OCI-LY7 (cell line): ENCODE measurements around the gene SPDYE6. TPM values are rescaled to one million over a fixed set of nuclear protein-coding genes. Genes with fewer than 3 reads are reported as not detected.

ENCODE experiments used
- BruUV-seq: library from RNA; stranded (reverse); fragments of 400-500 nt; replicated peaks from 2 replicates; lab custom pipeline; 2021; lab: Mats Ljungman, UMichigan
- CTCF ChIA-PET: fragments of 300-600 bp; sonication (Branson Sonifier 250); formaldehyde crosslinking; loops from one replicate; lab custom pipeline; 2022; ENCODE audit warnings: antibody characterized with exemption; ENCODE audit not compliant: unreplicated experiment; lab: Charles Lee
- POLR2A ChIA-PET: fragments of 300-600 bp; sonication (Branson Sonifier 250); formaldehyde crosslinking; loops from one replicate; lab custom pipeline; 2022; ENCODE audit warnings: antibody characterized with exemption; lab: Charles Lee
- DNase-seq: peaks from one replicate; pipeline ENCODE4 v3.0.0-alpha.2; 2015; ENCODE audit warnings: low spot score
- H2AFZ ChIP-seq: fragments of 200-600 bp; sonication (generic), shearing (Covaris generic); 2 replicates; pipeline ENCODE4 v1.6.1; 2014; ENCODE audit warnings: mild to moderate bottlenecking, antibody characterized with exemption, low read length, moderate library complexity
- H3K27ac ChIP-seq: fragments of 200-600 bp; sonication (generic); 2 replicates; pipeline ENCODE4 v1.5.1; 2014; ENCODE audit warnings: mixed run types, low read depth, mild to moderate bottlenecking, moderate library complexity, low read length, inconsistent platforms; ENCODE audit not compliant: poor library complexity, severe bottlenecking
- H3K36me3 ChIP-seq: fragments of 200-600 bp; sonication (generic); 2 replicates; pipeline ENCODE4 v1.6.1; 2014; ENCODE audit warnings: mild to moderate bottlenecking, antibody characterized with exemption, low read length, moderate library complexity, mixed read lengths; ENCODE audit not compliant: insufficient read depth
- H3K4me1 ChIP-seq: fragments of 200-600 bp; sonication (generic); 2 replicates; pipeline ENCODE4 v1.5.1; 2014; ENCODE audit warnings: mild to moderate bottlenecking, low read length; ENCODE audit not compliant: insufficient read depth, poor library complexity, severe bottlenecking
- H3K4me2 ChIP-seq: fragments of 200-600 bp; sonication (generic); 2 replicates; pipeline ENCODE4 v1.6.1; 2014; ENCODE audit warnings: mild to moderate bottlenecking, low read length
- H3K4me3 ChIP-seq: fragments of 200-600 bp; sonication (generic); 2 replicates; pipeline ENCODE4 v1.5.1; 2014; ENCODE audit warnings: mild to moderate bottlenecking, low read depth, low read length; ENCODE audit not compliant: poor library complexity, severe bottlenecking
- H3K79me2 ChIP-seq: fragments of 200-600 bp; sonication (generic); 2 replicates; pipeline ENCODE4 v1.6.1; 2016; ENCODE audit warnings: low read depth, mild to moderate bottlenecking, low read length, moderate library complexity, mixed read lengths; ENCODE audit not compliant: insufficient read depth
- H3K9me2 ChIP-seq: fragments of 200-600 bp; sonication (generic); 2 replicates; pipeline ENCODE4 v1.6.1; 2016; ENCODE audit warnings: mild to moderate bottlenecking, low read length, mixed read lengths; ENCODE audit not compliant: insufficient read depth
- H3K9me3 ChIP-seq: fragments of 200-600 bp; sonication (generic); 2 replicates; pipeline ENCODE4 v1.6.1; 2014; ENCODE audit warnings: mild to moderate bottlenecking, mixed run types, low read length, mixed read lengths
- H4K20me1 ChIP-seq: fragments of 200-600 bp; sonication (generic); 2 replicates; pipeline ENCODE4 v1.6.1; 2014; ENCODE audit warnings: mild to moderate bottlenecking, antibody characterized with exemption, low read length, moderate library complexity, mixed read lengths; ENCODE audit not compliant: insufficient read depth
- EZH2phosphoT487 ChIP-seq: fragments of 200-600 bp; sonication (generic); IDR thresholded peaks from 2 replicates; pipeline ENCODE4 v1.6.1; 2018; ENCODE audit warnings: low read depth, borderline replicate concordance, mild to moderate bottlenecking, mixed run types, antibody characterized with exemption, low read length, moderate library complexity, mixed read lengths
- intact Hi-C: fragments of 100-400 bp; cut with micrococcal nuclease; formaldehyde crosslinking; loops from one replicate; pipeline ENCODE4 v1.10.0; 2022; ENCODE audit not compliant: unreplicated experiment
- total RNA-seq, 2 experiments: library from RNA; depleted of rRNA in 1 of 2; stranded (reverse); fragments of >200 nt in 1 of 2; shearing (Covaris generic) in 1 of 2; gene quantifications; 2 replicates each; pipeline ENCODE4 v1.2.3, GENCODE V29; 2014 to 2022
- TF ChIP-seq, protein P1 (sequence below): fragments of 200-600 bp; sonication (generic); conservative IDR thresholded peaks from 2 replicates; pipeline ENCODE4 v1.5.1; 2014; ENCODE audit warnings: mild to moderate bottlenecking, antibody characterized with exemption, low read length, moderate library complexity, mixed read lengths

Gene SPDYE6
- total RNA-seq, 2 experiments from 2014 or later, result not detected

- no peak overlapping the region for H2AFZ ChIP-seq
- peak overlapping the region; percentile 57 for H3K4me3 ChIP-seq
- ChIA-PET POLR2A (interaction anchor here (0.6 to 7.7 kb wide), 9 partner anchors 8 to 449 kb away, joined by 3 to 154 read pairs (median 3); partner anchors contain the start of gene SH2B2), CTCF (interaction anchor here (0.5 to 2.1 kb wide), 3 partner anchors 16 to 584 kb away, joined by 3 to 9 read pairs (median 9); no protein-coding TSS in a partner anchor)
- intact Hi-C loops, result loop anchor here (1.0 to 2.0 kb wide), 2 partner anchors 18 to 138 kb away; no protein-coding TSS in a partner anchor
- peaks cover 8% of the 10 kb centered on the region; the same call in 1 of the 2 replicates for H3K9me3 ChIP-seq
- no peaks in the 10 kb centered on the region for H4K20me1 ChIP-seq
- peak overlapping the region; percentile 84 for H3K4me2 ChIP-seq
- peak; percentile 98 for DNase-seq
- BruUV-seq, result no TSS peak
- TF ChIP-seq, protein P1, sequence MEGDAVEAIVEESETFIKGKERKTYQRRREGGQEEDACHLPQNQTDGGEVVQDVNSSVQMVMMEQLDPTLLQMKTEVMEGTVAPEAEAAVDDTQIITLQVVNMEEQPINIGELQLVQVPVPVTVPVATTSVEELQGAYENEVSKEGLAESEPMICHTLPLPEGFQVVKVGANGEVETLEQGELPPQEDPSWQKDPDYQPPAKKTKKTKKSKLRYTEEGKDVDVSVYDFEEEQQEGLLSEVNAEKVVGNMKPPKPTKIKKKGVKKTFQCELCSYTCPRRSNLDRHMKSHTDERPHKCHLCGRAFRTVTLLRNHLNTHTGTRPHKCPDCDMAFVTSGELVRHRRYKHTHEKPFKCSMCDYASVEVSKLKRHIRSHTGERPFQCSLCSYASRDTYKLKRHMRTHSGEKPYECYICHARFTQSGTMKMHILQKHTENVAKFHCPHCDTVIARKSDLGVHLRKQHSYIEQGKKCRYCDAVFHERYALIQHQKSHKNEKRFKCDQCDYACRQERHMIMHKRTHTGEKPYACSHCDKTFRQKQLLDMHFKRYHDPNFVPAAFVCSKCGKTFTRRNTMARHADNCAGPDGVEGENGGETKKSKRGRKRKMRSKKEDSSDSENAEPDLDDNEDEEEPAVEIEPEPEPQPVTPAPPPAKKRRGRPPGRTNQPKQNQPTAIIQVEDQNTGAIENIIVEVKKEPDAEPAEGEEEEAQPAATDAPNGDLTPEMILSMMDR, result no peak
- no peak for TF ChIP-seq EZH2phosphoT487
- peaks cover 92% of the 10 kb centered on the region for H3K4me1 ChIP-seq
- H3K9me2 ChIP-seq, result no peaks in the 10 kb centered on the region
- peaks cover 37% of the 10 kb centered on the region; the same call in 1 of the 2 replicates for H3K79me2 ChIP-seq
- peaks cover 81% of the 10 kb centered on the region for H3K36me3 ChIP-seq
- peak overlapping the region; percentile 98 for H3K27ac ChIP-seq
Observed at GRCh38 chr7:102306916-102307677, 49.1 kb downstream of the SPDYE6 start.

- Histone ChIP-seq H3K36me3 (peaks cover 81% of the 10 kb centered on the region), H3K4me2 (peak overlapping the region; percentile 84), H3K9me3 (peaks cover 8% of the 10 kb centered on the region; the same call in 1 of the 2 replicates), H3K4me3 (peak overlapping the region; percentile 54), H3K4me1 (peaks cover 86% of the 10 kb centered on the region), H3K79me2 (peaks cover 46% of the 10 kb centered on the region; the same call in 1 of the 2 replicates), H3K9me2 (no peaks in the 10 kb centered on the region), H3K27ac (peak overlapping the region; percentile 98), H4K20me1 (no peaks in the 10 kb centered on the region), H2AFZ (no peak overlapping the region)
- BruUV-seq, result TSS peak; percentile 43
- no peak for TF ChIP-seq EZH2phosphoT487
- TF ChIP-seq, protein P1, result no peak
- ChIA-PET POLR2A (interaction anchor here (0.6 to 7.7 kb wide), 6 partner anchors 10 to 692 kb away, joined by 3 to 154 read pairs (median 5); partner anchors contain the start of gene SH2B2), CTCF (interaction anchor here (2.0 to 2.1 kb wide), 2 partner anchors 15 to 18 kb away, joined by 9 read pairs; no protein-coding TSS in a partner anchor)
- intact Hi-C loops, result loop anchor here (2.0 kb wide), 1 partner anchor 139 kb away; no protein-coding TSS in a partner anchor
- peak; percentile 84 for DNase-seq
Observed at GRCh38 chr7:102305414-102306268, 50.6 kb downstream of the SPDYE6 start.
